Body of pancreas (tissue), 4 donors: Measurements from ENCODE around the gene FOXO1.

Experiments used
- POLR2A ChIP-seq, 3 donors: fragments of 450-650 bp; IDR thresholded peaks; one replicate each; pipeline ENCODE4 v1.6.1; 2016; ENCODE audit warnings: antibody characterized with exemption in 3 of 3, mild to moderate bottlenecking in 2 of 3
- TF ChIP-seq, protein P1 (sequence below), 7 experiments: fragments of 450-650 bp in 4 of 7; fragments of 200-600 bp in 3 of 7; sonication (generic) in 3 of 7; IDR thresholded peaks; one replicate each; pipeline ENCODE4 v1.5.1; 2016 to 2019; ENCODE audit warnings: antibody characterized with exemption in 7 of 7

DNA sequence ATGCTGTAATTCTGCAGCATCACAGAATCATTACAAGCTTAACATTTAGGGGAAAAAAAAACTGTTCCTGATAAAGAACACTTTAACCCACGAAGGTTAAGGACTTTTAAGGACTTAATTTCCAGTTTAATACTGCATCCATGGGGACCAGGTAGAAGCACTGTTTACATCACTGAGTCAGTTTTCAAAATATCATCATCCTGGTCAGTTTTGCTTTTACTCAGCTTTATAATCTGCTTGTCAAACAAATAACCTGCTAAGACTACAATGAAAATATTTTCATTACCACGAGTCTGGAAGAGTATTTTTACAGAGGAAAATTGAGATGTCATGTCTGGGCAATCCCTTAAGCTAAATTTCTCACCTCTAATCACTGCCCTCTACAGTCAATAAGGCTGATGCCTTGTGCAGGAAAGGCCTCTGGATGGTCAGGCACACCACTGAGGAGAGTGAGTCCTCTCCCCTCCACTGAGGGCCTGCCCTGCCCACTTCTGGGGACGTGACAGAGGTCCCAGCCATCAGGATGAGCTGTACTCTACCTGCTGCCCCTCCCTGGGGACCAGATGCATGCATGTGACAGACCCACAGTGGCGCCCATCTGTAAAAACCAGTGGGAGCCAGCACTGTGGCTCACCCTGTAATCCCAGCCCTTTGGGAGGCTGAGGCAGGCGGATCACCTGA lies 31.0 kb downstream of the FOXO1 start:
- TF ChIP-seq, protein P1, sequence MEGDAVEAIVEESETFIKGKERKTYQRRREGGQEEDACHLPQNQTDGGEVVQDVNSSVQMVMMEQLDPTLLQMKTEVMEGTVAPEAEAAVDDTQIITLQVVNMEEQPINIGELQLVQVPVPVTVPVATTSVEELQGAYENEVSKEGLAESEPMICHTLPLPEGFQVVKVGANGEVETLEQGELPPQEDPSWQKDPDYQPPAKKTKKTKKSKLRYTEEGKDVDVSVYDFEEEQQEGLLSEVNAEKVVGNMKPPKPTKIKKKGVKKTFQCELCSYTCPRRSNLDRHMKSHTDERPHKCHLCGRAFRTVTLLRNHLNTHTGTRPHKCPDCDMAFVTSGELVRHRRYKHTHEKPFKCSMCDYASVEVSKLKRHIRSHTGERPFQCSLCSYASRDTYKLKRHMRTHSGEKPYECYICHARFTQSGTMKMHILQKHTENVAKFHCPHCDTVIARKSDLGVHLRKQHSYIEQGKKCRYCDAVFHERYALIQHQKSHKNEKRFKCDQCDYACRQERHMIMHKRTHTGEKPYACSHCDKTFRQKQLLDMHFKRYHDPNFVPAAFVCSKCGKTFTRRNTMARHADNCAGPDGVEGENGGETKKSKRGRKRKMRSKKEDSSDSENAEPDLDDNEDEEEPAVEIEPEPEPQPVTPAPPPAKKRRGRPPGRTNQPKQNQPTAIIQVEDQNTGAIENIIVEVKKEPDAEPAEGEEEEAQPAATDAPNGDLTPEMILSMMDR (IDR thresholded peaks at IDR 0.05), result no peak
- no peak for TF ChIP-seq POLR2A (IDR thresholded peaks at IDR 0.05)
